ENCODE results near the gene ARHGAP26. TPM values are rescaled to one million over a fixed set of nuclear protein-coding genes. Genes with fewer than 3 reads are reported as not detected.
A peak's percentile ranks its signal among the peaks of the same experiment; 100 is the strongest.

Gene ARHGAP26
- total RNA-seq, 1 experiment from 2014 or later, result 34.5 TPM

- Histone ChIP-seq H3K9me2 (ENCODE audit: insufficient read depth) (no peaks in the 10 kb centered on the region), H3K4me3 (replicated peaks in 1 of 2; ENCODE audit: low read depth in 1 of 2, low read length in 2 of 2) (no peak overlapping the region), H3K9ac (ENCODE audit: low read length) (no peak overlapping the region), H4K20me1 (ENCODE audit: insufficient read depth) (no peaks in the 10 kb centered on the region), H3K9me3 (ENCODE audit: control insufficient read depth in 1 of 2, insufficient read depth in 1 of 2, low read depth in 1 of 2, low read length in 2 of 2) (no peaks in the 10 kb centered on the region), H3K27ac (ENCODE audit: low read depth, low read length) (no peak overlapping the region), H2AFZ (ENCODE audit: low read depth, low read length, poor library complexity, severe bottlenecking) (no peak overlapping the region), H3K79me2 (ENCODE audit: insufficient read depth, low read length) (peaks cover 22% of the 10 kb centered on the region), H3K4me1 (ENCODE audit: control insufficient read depth in 1 of 2, insufficient read depth in 2 of 2, low read length in 2 of 2) (peaks cover 26% of the 10 kb centered on the region in 2 experiments), H3K4me2 (ENCODE audit: low read length) (no peak overlapping the region), H3K36me3 (ENCODE audit: control insufficient read depth in 1 of 2, insufficient read depth in 2 of 2, low read length in 2 of 2) (no peaks in the 10 kb centered on the region), H3K27me3 (ENCODE audit: insufficient read depth, low read length) (no peaks in the 10 kb centered on the region)
- 0 out of 2 replicates have a peak, but pooled peaks have one; percentile 22 for ATAC-seq
- RAD21 ChIA-PET (ENCODE audit: low non-redundant PET in 1 of 2, low total read pairs in 2 of 2, uncharacterized antibody in 2 of 2, unreplicated experiment in 2 of 2), result no interaction called here
- intact Hi-C loops (cut with micrococcal nuclease), result no loop called here
- DNase-seq (ENCODE audit: low read depth, low spot score), result no peak
- TF ChIP-seq JUND (IDR thresholded peaks at IDR 0.05), result no peak
- no peak for TF ChIP-seq SIN3A (IDR thresholded peaks at IDR 0.05; ENCODE audit: low read depth)
- TF ChIP-seq CEBPB (IDR thresholded peaks at IDR 0.05; ENCODE audit: low read depth), result no peak
- POLR2A ChIA-PET, result interaction anchor here (0.6 kb wide), 1 partner anchor 1143 kb away, joined by 3 read pairs; no protein-coding TSS in a partner anchor
- BruUV-seq (replicated peaks), result no TSS peak
- CTCF ChIA-PET, result no interaction called here
These were observed 37.3 kb downstream of the ARHGAP26 start for GRCh38 chr5:142807372-142807911.

- peaks cover 34 to 35% of the 10 kb centered on the region in 2 experiments for H3K4me1 ChIP-seq (ENCODE audit: control insufficient read depth in 1 of 2, insufficient read depth in 2 of 2, low read length in 2 of 2)
- no peak overlapping the region for H3K4me2 ChIP-seq (ENCODE audit: low read length)
- no peaks in the 10 kb centered on the region for H3K36me3 ChIP-seq (ENCODE audit: control insufficient read depth in 1 of 2, insufficient read depth in 2 of 2, low read length in 2 of 2)
- ATAC-seq (no peak), DNase-seq (ENCODE audit: low read depth, low spot score) (no peak)
- H3K9me3 ChIP-seq (ENCODE audit: control insufficient read depth in 1 of 2, insufficient read depth in 1 of 2, low read depth in 1 of 2, low read length in 2 of 2), result no peaks in the 10 kb centered on the region
- peaks cover 11% of the 10 kb centered on the region; the same call in 1 of the 2 replicates for H3K79me2 ChIP-seq (ENCODE audit: insufficient read depth, low read length)
- H2AFZ ChIP-seq (ENCODE audit: low read depth, low read length, poor library complexity, severe bottlenecking), result no peak overlapping the region
- ChIA-PET POLR2A (interaction anchor here (1.3 kb wide), 1 partner anchor 15 kb away, joined by 3 read pairs; no protein-coding TSS in a partner anchor), CTCF (no interaction called here), RAD21 (ENCODE audit: low non-redundant PET in 1 of 2, low total read pairs in 2 of 2, uncharacterized antibody in 2 of 2, unreplicated experiment in 2 of 2) (interaction anchor here in 1 of 2 experiments (1.0 kb wide), 1 partner anchor 58 kb away, joined by 3 read pairs; no protein-coding TSS in a partner anchor)
- no peak for TF ChIP-seq RAD21 (IDR thresholded peaks at IDR 0.05; ENCODE audit: low read depth)
- no peak for TF ChIP-seq SRF (IDR thresholded peaks at IDR 0.05; ENCODE audit: low read depth)
- no peaks in the 10 kb centered on the region for H3K9me2 ChIP-seq (ENCODE audit: insufficient read depth)
- no peaks in the 10 kb centered on the region for H4K20me1 ChIP-seq (ENCODE audit: insufficient read depth)
- no peak overlapping the region for H3K4me3 ChIP-seq (replicated peaks in 1 of 2; ENCODE audit: low read depth in 1 of 2, low read length in 2 of 2)
- intact Hi-C loops (cut with micrococcal nuclease), result no loop called here
- no peaks in the 10 kb centered on the region for H3K27me3 ChIP-seq (ENCODE audit: insufficient read depth, low read length)
- H3K9ac ChIP-seq (ENCODE audit: low read length), result no peak overlapping the region
- no peak overlapping the region for H3K27ac ChIP-seq (ENCODE audit: low read depth, low read length)
- no TSS peak for BruUV-seq (replicated peaks)
These were observed 38.9 kb downstream of the ARHGAP26 start for GRCh38 chr5:142808878-142809598.
